GM10266 (cell line): Measurements from ENCODE around the gene DPYD.

Experiments
- DNase-seq: peaks from one replicate; pipeline ENCODE4 v3.0.0; 2012; ENCODE audit errors: extremely low spot score
- TF ChIP-seq, protein P1 (sequence below): IDR thresholded peaks from 2 replicates; pipeline ENCODE4 v1.5.1; 2012; ENCODE audit warnings: mild to moderate bottlenecking, low read depth; ENCODE audit not compliant: control insufficient read depth, insufficient read depth; ENCODE audit errors: missing control alignments

Gene DPYD

DNA sequence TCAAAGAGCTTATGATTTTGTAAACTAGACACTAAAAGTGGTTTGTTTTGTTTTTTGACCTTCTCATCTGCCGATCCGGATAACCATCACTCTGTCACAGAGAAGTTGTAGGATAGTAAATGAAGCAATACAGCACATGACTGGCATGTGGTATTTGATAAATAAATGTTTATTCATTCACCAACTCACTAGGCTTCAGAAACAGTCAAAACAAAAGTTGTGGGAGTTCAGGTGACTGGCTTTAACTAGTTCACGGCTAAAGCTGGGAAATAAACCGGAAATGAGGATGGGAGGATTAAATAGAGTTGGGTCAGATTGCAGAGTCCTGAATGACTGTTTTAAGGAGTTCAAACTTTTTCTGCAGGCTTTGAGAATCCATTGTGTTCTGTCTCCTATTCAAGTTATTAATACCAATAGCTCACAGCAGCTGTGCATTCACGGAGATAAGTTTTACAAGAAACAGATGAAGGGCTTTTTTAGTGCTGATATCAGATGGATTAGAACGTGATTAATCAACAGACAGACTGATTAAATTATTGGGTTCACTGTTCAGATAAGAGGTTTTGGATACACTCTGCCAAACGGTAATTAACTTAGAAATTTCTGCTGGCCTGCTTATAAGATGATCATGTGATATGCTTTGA, 463.3 kb downstream of the DPYD start:
- TF ChIP-seq, protein P1, sequence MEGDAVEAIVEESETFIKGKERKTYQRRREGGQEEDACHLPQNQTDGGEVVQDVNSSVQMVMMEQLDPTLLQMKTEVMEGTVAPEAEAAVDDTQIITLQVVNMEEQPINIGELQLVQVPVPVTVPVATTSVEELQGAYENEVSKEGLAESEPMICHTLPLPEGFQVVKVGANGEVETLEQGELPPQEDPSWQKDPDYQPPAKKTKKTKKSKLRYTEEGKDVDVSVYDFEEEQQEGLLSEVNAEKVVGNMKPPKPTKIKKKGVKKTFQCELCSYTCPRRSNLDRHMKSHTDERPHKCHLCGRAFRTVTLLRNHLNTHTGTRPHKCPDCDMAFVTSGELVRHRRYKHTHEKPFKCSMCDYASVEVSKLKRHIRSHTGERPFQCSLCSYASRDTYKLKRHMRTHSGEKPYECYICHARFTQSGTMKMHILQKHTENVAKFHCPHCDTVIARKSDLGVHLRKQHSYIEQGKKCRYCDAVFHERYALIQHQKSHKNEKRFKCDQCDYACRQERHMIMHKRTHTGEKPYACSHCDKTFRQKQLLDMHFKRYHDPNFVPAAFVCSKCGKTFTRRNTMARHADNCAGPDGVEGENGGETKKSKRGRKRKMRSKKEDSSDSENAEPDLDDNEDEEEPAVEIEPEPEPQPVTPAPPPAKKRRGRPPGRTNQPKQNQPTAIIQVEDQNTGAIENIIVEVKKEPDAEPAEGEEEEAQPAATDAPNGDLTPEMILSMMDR, result no peak
- no peak for DNase-seq

DNA sequence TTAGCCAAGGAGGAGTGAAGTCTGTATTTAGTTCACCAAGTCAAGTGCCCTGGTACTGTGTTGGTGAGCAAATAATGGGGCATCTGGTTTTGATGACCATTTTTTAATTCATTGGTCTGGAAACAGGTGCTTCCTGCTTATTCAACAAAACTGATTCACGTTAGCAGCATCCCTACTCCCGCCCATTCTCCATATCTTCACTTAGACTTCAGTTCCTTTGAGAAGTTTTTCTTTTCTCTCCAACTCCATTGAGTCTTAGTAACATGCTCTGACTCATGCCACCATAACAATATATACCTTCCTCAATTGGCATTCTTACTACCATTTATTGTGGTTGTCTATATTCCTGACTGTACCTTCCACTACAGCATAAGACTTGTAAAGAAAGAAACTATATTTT, 468.9 kb downstream of the DPYD start:
- DNase-seq, result no peak
- TF ChIP-seq, protein P1, result no peak

DNA sequence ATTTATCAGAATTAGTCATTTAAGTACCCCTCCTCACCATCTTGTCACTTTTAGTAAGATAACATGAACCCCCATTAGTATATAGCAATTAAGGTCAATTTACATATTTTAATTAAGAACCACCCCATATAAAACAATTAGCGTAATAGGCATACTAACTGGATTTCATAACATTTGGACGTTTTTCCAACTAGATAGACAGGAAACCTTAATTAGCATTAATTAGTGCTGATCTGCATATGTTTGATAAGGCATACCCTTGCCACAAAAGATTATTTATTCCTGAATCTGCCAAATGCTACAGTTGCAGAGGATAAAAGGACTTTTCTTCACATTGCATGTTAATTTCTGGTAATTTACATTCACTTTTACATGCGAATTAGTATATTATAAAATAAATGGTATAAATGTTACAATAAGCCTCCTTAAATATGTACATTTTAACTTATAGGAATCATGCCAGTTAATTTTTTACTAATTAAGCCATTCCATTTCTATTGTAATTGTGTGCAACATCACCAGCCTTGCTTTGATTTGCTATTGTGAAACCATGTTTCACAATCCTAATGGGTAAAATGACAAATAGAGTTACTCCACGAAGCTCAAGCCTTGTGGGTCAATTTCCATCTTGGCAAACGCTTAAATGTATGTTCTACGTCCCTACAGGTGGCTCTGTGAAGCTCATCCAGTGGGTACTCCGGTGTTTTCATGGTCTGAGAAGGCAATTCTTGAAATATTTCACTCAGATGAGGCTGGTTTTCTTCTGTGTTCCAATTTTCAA, 469.6 kb downstream of the DPYD start:
- DNase-seq, result no peak
- TF ChIP-seq, protein P1, result no peak

DNA sequence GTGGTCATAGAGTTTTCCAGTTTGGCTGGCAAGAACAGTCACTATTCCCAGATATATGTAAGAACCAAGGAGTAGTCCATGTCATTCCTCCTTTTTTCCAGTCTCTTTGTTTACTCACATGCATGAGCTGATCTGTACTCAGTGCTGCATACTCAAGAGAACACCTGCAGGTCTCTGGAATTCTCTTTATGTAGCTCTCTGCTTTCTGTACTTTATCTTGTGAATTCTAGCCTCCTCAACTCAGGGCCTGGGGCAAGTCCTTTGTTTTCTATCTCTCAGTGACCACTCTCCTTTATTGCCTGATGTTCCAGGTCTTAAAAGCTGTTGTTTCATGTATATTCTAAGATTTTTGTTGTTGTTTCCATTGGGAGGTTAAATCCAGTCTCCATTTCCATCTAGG, 478.9 kb downstream of the DPYD start:
- TF ChIP-seq, protein P1, result no peak
- DNase-seq, result no peak

DNA sequence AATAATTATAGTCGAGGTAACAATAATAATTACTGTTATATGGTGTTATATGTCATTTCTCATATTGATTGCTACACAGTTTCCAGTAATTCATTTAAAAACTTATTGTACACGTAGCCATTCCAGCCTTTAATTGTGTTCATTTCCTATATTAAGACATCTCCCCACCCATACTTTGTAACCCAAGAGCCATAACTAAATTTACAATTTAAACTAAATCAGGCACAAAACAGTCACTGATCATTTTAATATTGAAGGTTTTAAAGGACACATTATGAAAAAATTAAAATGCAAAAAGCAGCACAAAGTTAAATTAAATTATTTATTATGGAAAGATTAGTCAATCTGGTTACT, 487.0 kb downstream of the DPYD start:
- no peak for DNase-seq
- TF ChIP-seq, protein P1, result no peak

DNA sequence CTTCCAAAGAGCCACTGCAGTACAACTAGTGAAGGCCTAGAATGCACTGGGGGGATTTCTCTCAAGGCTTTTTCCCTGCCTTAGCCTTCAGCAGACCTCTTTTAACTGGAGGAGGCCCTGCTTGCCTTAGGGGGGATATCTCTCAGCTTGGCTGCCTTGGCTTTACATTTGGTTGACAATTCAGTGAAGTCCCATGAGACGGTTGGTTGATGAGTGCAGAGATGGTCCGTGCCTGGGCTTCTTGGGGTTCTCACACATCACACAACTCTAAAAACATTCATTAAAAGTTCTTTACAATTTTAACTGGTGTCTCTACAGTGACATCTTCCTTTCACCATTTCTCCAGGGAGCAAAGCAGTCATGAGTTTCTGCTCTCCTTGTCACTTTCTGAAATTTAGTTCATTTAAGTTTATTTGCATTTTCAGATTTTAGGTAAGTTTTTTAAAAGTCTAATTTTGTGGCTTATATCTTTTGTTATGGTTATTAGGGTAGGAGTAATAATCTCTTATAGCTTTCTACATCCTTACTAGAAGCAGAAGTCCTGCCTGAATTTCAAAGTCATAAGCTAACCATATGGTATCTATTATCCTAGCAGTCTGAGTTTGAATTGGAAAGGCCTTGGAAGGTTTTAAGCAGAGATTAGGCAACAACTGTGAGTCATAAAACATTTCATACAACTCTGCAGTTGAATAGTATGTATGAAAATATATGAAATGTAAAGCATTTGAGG, 487.6 kb downstream of the DPYD start:
- no peak for DNase-seq
- TF ChIP-seq, protein P1, result no peak

DNA sequence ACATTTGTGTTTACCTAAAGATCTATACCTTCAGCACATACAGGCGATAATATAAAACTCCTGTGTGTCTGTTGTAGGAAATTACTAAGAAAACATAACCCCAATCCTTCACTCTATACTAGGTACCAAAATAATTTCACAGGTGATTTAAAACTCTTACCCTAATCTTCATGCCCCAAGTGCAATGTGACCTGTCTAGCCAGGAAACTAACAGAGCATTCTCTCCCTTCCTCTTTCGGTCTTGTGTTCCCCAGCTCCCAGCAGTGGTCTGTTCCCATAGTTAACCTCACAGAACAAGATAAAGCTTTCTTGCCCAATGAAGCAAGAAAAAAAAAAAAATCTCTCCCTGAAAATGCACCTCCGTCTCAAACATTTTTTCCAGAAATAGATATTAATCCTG, 493.5 kb downstream of the DPYD start:
- no peak for DNase-seq
- TF ChIP-seq, protein P1, result no peak
